Muscle layer of duodenum (tissue), 2 donors: ENCODE measurements around the gene ARGFX.
"Not testable (repeated sequence)": the region's sequence is repeated elsewhere in the genome, so short reads cannot be mapped to it uniquely, and the experiment has no call there.

ENCODE experiments used
- H3K27ac ChIP-seq: one replicate; pipeline ENCODE4 v1.7.0; 2013; ENCODE audit warnings: mild to moderate bottlenecking, low read length
- H3K27me3 ChIP-seq: one replicate; pipeline ENCODE4 v1.7.0; 2013; ENCODE audit warnings: low read depth, mild to moderate bottlenecking, control low read depth, low read length
- H3K36me3 ChIP-seq, 2 donors: one replicate each; pipeline ENCODE4 v1.7.0; 2013; ENCODE audit warnings: low read length in 2 of 2, control low read depth in 1 of 2, mild to moderate bottlenecking in 1 of 2; ENCODE audit not compliant: insufficient read depth in 2 of 2, control insufficient read depth in 1 of 2
- H3K4me1 ChIP-seq, 2 donors: one replicate each; pipeline ENCODE4 v1.7.0; 2013; ENCODE audit warnings: low read length in 2 of 2, mild to moderate bottlenecking in 2 of 2, control low read depth in 1 of 2, moderate library complexity in 1 of 2; ENCODE audit not compliant: insufficient read depth in 2 of 2, control insufficient read depth in 1 of 2
- H3K4me3 ChIP-seq, 2 donors: one replicate each; pipeline ENCODE4 v1.7.0; 2013; ENCODE audit warnings: low read length in 2 of 2, low read depth in 1 of 2, mild to moderate bottlenecking in 1 of 2
- H3K9me3 ChIP-seq, 2 donors: one replicate each; pipeline ENCODE4 v1.7.0; 2013; ENCODE audit warnings: low read length in 2 of 2, control low read depth in 1 of 2, mild to moderate bottlenecking in 1 of 2; ENCODE audit not compliant: control insufficient read depth in 1 of 2
- donor health status: healthy.

The ARGFX gene

GRCh38 chr3:121562148-121562547 is 5.6 kb upstream of the ARGFX start:
- H3K36me3 ChIP-seq, result no peaks in the 10 kb centered on the region
- no peaks in the 10 kb centered on the region for H3K4me1 ChIP-seq
- no peaks in the 10 kb centered on the region for H3K9me3 ChIP-seq
- no peak overlapping the region for H3K27ac ChIP-seq
- no peaks in the 10 kb centered on the region for H3K27me3 ChIP-seq
- no peak overlapping the region for H3K4me3 ChIP-seq

GRCh38 chr3:121566773-121567172 is 976 bp upstream of the ARGFX start:
- H3K4me3 ChIP-seq, result no peak overlapping the region
- no peaks in the 10 kb centered on the region for H3K27me3 ChIP-seq
- no peaks in the 10 kb centered on the region for H3K9me3 ChIP-seq
- no peaks in the 10 kb centered on the region for H3K36me3 ChIP-seq
- no peak overlapping the region for H3K27ac ChIP-seq
- no peaks in the 10 kb centered on the region for H3K4me1 ChIP-seq

GRCh38 chr3:121574449-121574848 is 6.7 kb downstream of the ARGFX start:
- H3K27me3 ChIP-seq, result no peaks in the 10 kb centered on the region
- H3K9me3 ChIP-seq, result no peaks in the 10 kb centered on the region
- no peak overlapping the region for H3K4me3 ChIP-seq
- no peaks in the 10 kb centered on the region for H3K4me1 ChIP-seq
- no peak overlapping the region for H3K27ac ChIP-seq
- no peaks in the 10 kb centered on the region for H3K36me3 ChIP-seq

GRCh38 chr3:121581691-121582090 is 13.9 kb downstream of the ARGFX start:
- no peaks in the 10 kb centered on the region for H3K9me3 ChIP-seq
- no peak overlapping the region for H3K27ac ChIP-seq
- H3K4me3 ChIP-seq, result no peak overlapping the region
- H3K4me1 ChIP-seq, result no peaks in the 10 kb centered on the region
- H3K36me3 ChIP-seq, result no peaks in the 10 kb centered on the region
- H3K27me3 ChIP-seq, result no peaks in the 10 kb centered on the region

GRCh38 chr3:121584418-121584817 is 16.7 kb downstream of the ARGFX start:
- H3K4me1 ChIP-seq, result no peaks in the 10 kb centered on the region
- H3K36me3 ChIP-seq, result no peaks in the 10 kb centered on the region
- H3K27ac ChIP-seq, result no peak overlapping the region
- H3K9me3 ChIP-seq, result no peaks in the 10 kb centered on the region
- no peak overlapping the region for H3K4me3 ChIP-seq
- H3K27me3 ChIP-seq, result no peaks in the 10 kb centered on the region

- H3K4me1 ChIP-seq, result no peaks in the 10 kb centered on the region
- no peaks in the 10 kb centered on the region for H3K36me3 ChIP-seq
- no peaks in the 10 kb centered on the region for H3K27me3 ChIP-seq
- no peak within 1 kb of the TSS for H3K27ac ChIP-seq
- H3K9me3 ChIP-seq, result no peaks in the 10 kb centered on the region
- no peak within 1 kb of the TSS for H3K4me3 ChIP-seq
Observed at GRCh38 chr3:121592856-121593702, 25.3 kb downstream of the ARGFX start, which contains the start of gene FBXO40. Gene FBXO40 (plus strand): TSS chr3:121593379. CDS start chr3:121620576, 27,197 bp downstream.

GRCh38 chr3:121593806-121594205 is 26.1 kb downstream of the ARGFX start:
- H3K4me1 ChIP-seq, H3K4me3 ChIP-seq, H3K27ac ChIP-seq, H3K36me3 ChIP-seq, H3K27me3 ChIP-seq, H3K9me3 ChIP-seq: not testable (repeated sequence)

- H3K4me3 ChIP-seq, result no peak overlapping the region
- H3K27me3 ChIP-seq, result no peaks in the 10 kb centered on the region
- no peaks in the 10 kb centered on the region for H3K9me3 ChIP-seq
- no peaks in the 10 kb centered on the region for H3K4me1 ChIP-seq
- H3K36me3 ChIP-seq, result no peaks in the 10 kb centered on the region
- no peak overlapping the region for H3K27ac ChIP-seq
Observed at GRCh38 chr3:121594850-121595249, 27.1 kb downstream of the ARGFX start.

- no peak overlapping the region for H3K4me3 ChIP-seq
- H3K27me3 ChIP-seq, result no peaks in the 10 kb centered on the region
- H3K9me3 ChIP-seq, result no peaks in the 10 kb centered on the region
- H3K4me1 ChIP-seq, result no peaks in the 10 kb centered on the region
- no peak overlapping the region for H3K27ac ChIP-seq
- H3K36me3 ChIP-seq, result no peaks in the 10 kb centered on the region
Observed at GRCh38 chr3:121595765-121596406, 28.1 kb downstream of the ARGFX start.

- Histone ChIP-seq H3K27ac (no peak overlapping the region), H3K27me3 (no peaks in the 10 kb centered on the region), H3K9me3 (no peaks in the 10 kb centered on the region), H3K36me3 (no peaks in the 10 kb centered on the region), H3K4me3 (no peak overlapping the region), H3K4me1 (no peaks in the 10 kb centered on the region)
Observed at GRCh38 chr3:121598564-121598963, 30.8 kb downstream of the ARGFX start.

GRCh38 chr3:121599900-121600299 is 32.2 kb downstream of the ARGFX start:
- not testable (repeated sequence) for H3K36me3 ChIP-seq, H3K27ac ChIP-seq, H3K4me3 ChIP-seq

More at GRCh38 chr3:121599900-121600299, 32.2 kb downstream of the ARGFX start:
- H3K4me1 ChIP-seq, H3K9me3 ChIP-seq, H3K27me3 ChIP-seq: not testable (repeated sequence)
